ELF-1 (cell line): ENCODE data around the gene IRS1.

Experiments
- DNase-seq: peaks from one replicate; pipeline ENCODE4 v3.0.0-alpha.2; 2016; ENCODE audit warnings: low read depth, low spot score

IRS1 gene

DNA sequence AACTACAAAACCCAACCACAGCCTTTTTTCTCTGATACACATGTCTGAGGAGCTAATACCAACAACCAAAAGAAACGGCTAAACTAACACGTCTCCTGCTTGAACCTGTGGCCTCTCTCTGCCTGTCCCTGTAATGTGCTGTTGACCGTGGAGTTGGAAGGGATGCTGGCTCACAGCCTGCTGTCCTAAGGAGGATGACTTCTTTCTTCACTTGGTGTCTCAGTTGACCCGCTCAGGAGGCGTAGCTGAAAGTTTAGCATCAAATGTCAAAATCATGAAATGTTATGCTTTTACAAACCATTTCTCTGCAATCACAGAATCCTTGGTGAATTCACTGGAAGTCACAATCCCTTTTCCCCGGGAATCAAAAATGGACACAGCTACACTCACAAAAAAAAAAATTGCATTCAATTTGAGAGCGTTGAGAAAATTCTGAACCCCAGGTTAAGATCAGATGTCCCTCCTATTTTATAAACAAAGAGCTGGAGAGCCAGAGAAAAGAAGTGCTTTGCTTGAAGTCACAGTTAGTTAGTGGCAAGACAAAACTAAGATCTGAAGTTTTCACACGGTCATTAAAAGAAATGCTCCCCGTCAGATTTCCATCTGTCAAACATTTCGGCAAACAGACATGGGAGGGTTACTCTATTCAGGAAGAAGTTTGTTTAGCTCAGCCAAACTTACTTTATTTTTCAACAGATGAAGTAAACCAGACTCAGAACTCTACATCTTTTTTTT is 74.3 kb downstream of the IRS1 start:
- no peak for DNase-seq

DNA sequence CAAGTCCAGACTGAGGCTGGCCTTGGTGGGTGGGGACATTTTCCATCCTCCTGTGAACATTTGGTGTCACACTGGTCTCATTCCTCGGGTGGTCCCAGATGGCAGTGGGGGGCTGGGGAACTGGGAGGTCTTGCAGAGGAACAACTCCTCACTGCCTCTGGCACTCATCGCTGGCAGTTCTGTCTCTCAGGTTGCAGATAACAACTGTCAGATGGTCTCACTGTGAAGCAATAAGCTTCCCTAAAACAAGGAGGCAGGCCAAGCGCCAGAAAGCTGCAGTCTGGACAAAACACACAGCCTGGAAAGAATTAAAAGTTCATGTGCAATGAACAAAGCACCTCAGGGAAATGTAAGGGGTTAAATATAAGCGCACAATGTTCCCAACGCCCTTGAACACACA is 78.1 kb downstream of the IRS1 start:
- DNase-seq = peak; percentile 37

DNA sequence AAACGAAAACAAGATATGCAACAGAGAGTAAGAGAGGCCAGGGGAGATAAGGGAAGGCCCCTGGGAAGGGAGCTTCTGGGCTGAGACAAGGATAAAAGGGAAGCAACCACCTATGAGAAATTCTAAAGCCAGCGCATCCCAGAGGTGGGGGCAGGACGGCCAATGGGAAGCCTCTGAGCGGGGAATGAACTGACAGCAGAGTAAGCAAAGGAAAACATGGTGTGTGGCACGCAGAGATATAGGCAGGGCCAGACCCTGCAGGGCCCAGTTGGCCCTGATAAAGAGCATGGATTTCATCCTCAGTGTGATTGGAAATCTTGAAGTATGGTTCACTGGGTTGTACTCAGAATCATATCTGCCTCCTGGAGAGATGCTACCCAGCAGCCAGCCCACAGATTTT is 78.7 kb downstream of the IRS1 start:
- DNase-seq = peak; percentile 78

DNA sequence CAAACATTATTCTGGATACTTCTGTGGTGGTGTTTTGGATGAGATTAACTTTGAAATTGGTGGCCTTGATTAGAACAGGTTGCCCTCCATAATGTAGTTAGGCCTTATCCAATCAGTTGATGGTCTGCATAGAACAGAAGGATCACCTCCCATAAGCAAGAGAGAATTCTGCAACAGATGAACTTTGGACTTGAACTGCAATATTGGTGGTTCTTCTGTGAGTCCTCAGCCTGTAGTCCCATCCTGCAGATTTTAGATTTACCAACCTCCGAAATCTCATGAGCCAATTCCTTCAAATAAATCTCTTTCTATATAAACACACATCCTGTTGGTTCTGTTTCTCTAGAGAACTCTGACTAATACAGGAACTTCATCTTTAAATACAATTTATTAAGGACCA is 81.9 kb downstream of the IRS1 start:
- DNase-seq = no peak

DNA sequence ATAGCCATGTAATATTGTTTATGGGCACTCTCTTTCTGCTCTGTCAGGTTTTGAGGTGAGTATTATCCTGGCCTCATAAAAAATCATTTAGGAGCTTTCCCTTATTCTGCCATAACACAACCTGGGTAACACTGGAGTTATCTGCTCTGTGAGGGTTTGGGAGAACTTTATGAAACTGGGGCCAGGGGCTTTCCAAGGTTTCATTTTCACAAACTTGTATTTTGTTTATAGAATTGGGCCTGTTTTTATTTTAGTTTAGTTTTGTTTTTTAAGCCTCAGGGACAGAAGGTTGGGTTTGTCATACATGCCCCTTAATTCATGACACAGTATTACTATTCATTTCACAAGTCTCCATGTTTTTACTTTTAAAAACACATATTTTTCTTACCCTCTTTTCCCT is 83.5 kb downstream of the IRS1 start:
- DNase-seq = no peak

DNA sequence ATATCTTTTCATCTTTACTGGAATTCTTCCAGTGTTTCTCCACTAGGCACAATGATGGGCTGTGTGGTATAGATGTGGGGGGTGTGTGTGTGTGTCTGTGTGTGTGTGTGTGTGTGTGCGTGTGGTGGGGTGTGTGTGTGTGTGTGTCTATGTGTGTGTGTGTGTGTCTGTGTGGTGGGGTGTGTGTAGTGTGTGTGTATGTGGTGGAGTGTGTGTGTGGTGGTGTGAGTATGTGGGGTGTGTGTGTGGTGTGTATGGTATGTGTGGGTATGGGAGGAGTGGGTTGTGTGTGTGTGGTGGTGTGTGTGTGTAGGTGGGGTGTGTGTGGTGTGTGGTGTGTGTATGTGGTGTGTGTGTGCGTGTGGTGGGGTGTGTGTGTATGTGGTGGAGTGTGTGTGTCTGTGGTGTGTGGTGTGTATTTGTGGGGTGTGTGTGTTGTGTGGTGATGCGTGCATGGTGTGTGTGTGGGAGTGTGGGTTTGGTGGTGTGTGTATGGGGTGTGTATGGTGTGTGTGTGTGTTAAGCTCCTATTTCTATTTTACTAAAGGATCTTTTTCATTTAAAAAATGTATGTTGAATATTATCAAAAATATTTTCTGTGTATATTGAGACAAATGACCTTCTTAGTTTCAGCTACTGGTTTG is 84.2 kb downstream of the IRS1 start:
- no peak for DNase-seq

DNA sequence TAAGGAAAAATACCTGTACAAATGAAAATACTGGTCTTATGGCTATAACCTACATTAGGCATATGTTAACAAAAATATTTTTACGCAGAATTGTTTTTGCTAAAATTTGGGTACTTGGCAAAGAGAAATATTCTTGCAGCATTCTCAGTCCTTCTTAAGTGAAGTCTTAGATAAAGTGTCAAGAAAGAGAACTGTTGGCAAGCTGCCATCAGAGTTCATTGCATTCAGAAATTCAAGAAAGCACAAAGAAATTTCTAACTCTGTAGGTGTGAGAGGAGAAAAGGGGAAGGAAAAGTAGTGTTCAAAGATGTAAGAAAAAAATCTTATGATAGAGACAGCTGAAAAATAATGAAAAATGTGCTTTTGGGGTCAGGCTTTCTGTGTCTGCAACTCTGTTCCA is 86.7 kb downstream of the IRS1 start:
- DNase-seq = no peak

DNA sequence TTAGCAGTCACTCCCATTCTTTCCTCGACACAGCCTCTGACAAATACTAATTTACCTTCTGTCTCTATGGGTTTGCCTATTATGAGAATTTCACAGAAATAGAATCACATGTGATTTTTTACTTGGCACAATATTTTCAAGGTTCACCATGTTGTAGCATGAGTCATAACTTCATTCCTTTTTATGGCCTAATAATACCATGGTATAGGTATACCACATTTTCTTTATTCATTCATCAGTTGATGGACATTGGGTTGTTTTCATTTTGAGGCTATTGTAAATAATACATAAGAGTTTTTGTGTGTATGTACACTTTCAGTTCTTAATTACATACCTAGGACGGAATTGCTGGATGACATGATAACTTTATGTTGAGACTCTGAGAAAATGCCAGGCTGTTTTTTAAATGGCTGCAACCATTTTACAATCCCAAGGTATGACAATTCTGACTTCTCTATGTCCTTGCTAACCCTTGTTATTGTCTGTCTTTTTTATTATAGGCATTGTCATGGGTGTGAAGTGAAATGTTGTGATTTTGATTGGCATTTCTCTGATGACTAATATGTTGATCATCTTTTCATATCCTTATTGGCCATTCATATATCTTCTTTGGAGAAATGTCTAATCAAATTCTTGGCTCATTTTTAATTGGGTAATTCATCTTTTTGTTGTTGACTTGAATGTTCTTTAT is 87.9 kb downstream of the IRS1 start:
- no peak for DNase-seq

DNA sequence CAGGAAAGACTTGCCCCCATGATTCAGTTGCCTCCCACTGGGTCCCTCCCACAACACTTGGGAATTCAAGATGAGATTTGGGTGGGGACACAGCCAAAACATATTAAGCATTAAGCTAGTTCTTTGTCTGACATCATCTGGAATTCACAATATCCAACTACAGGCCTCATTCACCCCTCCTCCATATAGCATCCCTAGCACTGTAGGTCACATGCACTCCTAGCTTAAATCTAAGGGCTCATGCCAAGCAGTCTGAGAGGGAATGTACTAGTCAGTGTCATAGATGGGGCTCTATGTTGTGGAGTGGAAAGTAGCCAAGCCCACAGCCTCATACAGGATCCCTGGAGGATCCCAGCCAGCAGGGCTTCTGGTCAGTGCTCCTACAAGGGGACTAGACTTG is 92.1 kb downstream of the IRS1 start:
- DNase-seq = no peak

DNA sequence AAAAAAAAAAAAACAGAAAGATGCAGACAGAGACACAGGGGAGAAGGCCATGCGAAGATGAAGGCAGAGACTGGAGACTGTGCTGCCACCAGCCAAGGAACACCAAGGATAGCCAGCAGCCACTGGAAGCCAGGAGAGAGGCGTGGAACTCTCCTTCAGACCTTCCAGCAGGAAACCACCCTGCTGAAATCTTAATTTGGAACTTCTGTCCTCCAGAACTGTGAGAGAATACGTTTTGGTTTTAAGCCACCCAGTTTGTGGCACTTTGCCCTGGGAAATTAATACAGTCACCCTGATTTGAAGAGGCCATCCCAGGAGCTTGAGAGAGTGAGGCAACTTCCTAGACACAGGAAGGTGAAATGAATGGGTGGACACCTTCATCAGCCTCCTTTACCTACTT is 93.7 kb downstream of the IRS1 start:
- DNase-seq = no peak

DNA sequence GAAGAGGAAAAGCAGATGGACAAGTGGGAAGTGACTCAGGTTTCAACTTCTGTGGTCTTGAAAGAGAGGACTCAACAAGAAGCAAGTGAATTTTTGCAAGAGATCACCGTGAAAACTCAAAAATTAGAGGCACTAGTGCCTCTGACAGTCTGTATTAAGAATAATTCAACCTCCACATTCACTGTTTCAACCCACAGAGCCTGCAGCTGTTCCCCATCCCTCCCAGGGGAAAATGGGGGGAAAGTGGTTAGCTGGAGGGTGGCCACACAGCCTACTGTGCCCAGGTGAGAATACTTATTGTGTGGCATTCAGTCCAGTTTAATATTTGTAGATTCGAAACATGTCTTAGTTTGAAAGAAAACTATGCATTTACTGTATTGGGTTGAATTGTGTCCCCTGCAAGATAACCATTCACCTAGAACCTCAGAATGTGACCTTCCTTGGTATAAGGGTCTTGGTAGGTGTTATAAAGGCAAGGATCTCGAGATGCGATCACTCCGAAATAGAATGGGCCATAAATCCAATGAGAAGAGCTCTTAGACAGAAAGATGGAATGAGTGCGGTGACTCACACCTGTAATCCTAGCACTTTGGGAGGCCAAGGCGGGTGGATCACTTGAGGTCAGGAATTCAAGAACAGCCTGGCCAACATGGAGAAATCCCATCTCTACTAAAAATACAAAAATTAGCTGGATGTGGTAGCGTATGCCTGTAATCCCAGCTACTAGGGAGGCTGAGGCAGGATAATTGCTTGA is 94.3 kb downstream of the IRS1 start:
- DNase-seq = no peak

DNA sequence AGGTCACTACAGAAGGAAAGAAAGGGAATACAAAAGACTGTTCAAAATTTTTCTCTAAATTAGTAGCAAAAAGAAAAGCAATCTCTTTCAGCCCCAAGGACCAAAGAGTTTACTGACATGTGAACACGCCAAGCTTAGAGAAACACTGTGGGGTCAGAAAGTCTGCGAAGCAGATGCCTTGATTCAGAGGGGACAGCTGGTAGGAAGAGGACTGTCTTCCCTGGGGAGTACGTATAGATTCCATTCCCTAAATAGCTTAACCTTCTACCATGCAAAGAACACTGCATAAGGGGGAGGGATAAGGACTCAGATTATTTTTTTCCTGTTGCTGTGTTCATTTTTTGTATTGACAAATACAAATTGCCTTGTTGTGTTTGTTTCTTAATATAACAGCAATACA is 96.1 kb downstream of the IRS1 start:
- no peak for DNase-seq

DNA sequence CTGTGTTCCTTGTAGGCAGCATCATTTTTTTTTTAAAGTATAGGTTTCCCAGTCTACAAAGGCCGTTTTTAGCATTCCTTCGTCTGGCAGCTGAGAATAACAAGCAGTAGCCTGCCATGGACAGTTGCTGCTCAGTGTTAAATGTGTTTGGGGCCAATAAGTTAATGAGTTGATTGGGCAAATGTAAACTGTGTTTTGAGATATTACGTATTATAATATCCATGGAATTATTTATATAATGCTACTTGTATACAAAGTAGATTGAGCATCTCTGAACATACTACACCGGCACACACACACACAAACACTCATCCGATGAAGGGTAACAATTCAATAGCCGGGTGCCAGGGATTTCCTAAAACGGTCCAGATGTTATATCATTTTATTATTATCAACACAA is 97.2 kb downstream of the IRS1 start:
- DNase-seq = no peak

DNA sequence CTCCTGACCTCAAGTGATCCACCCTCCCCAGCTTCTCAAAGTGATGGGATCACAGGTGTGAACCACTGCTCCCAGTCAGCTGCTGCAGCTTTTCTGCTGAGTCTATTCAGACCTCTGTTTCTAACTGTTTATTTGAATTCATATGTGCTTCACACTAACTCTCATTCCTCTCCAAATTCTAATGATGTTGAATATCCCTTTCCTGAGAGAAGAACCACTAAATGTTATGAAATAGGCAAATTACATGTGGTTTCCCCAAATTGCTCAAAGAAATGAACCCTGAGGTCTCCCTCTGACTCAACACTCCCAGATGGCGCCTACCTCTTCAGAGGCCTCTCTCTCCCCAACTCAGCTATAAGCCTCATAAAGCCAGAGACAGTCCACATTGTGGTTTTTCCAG is 98.6 kb downstream of the IRS1 start:
- DNase-seq = no peak

DNA sequence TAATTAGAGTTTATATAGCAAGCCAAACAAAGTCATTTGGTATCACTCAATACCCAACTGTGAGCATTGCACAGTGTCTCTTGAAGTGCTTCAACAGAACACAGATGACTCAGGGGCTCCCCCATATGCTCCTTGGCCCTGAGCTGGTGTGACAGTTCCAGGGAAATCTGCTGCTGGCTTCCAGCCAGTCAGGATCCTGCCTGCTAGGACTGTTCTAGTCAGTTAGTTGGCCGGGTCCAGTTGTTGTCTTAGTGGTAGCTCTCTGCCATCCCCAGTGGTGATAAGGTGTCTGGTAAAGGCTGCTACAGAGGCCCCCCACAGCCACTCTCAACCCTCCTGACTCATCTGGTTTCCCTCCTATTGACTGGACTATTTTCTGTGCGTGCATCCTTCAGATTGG is 100.3 kb downstream of the IRS1 start:
- DNase-seq = no peak

DNA sequence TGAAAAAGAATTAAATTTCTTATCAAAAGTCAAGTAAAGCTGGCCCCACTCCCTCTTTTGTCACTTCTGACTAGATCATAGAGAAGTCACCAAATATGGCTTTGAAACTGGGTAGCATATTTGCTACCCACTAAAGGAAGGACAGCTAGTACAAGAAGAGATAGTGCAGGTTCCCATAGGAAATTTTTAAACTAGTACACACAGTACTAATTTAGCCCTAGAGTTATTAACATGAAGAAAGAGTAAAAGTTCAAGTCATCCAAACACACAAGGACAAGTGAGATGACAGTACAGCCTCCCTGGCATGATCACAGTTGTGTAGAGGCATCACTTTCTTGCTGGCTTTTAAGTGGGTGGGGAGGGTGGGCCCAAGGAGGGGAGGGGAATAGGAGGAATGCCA is 100.9 kb downstream of the IRS1 start:
- no peak for DNase-seq

DNA sequence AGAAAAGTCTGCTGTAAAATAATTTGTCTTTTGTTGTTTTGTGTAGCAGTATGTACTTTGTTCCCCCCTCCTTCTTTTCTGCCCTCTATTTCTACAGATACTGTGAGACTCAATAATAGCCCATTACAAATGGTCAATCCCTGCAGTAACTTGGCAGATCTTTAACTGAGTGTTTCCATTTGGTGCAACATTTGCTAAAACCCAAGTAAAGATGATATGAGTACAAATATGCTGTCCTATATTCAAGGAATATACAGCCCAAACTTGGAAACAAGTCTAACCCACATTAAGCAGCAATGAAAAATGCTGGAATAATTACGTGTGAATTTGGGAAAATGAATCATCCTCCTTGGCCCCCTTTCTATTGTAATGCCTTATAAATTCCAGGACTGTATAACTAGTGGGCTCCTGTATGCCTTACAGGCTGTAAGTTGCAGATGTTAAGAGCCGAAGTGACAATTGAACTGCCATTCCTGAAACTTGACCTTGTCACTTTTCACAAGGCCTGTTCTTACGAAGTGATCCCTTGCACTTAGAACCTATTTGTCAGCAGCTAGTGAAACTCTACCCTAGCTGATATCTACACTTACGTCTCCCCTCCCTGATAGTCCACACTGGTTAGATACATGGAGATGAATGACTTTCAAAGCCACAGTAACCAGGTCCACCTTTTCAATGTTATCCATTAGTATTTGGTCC is 104.9 kb downstream of the IRS1 start:
- no peak for DNase-seq

DNA sequence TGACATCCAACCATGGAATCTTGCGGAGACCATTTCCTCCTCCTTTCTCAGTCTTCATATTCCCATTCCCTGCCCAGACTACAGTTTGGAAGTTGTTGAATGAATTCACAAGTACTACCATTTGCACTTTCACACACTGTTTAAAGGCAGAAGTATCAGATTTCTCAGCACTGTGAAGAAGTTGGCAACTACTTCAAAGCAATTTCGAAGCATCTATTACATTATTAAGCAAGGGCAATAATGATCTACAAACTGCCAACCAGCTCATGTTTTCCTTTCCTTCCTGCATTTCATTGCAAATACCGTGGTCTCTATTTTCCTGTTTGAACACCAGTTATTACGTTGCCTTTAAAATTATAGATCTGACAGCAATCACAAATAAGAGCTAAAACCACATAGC is 105.5 kb downstream of the IRS1 start:
- DNase-seq = no peak

DNA sequence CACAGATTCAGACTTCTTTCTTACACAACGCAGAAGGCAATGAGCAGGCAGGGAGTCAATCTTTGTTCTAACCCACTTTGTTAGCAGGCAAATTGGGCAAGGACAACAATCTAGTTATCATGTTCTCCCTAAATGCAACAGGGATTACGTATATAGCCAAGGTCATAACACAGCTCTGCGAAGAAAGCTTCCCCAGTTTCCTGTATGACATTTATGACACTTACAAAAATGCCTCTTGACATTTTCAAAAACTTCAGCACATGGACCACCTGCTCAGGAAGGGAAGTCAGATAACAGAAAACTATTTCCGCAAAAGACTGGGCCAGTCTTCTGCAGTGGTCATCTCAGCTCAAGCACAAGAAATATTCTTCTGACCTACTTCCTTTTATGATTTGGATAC is 106.1 kb downstream of the IRS1 start:
- DNase-seq = no peak

DNA sequence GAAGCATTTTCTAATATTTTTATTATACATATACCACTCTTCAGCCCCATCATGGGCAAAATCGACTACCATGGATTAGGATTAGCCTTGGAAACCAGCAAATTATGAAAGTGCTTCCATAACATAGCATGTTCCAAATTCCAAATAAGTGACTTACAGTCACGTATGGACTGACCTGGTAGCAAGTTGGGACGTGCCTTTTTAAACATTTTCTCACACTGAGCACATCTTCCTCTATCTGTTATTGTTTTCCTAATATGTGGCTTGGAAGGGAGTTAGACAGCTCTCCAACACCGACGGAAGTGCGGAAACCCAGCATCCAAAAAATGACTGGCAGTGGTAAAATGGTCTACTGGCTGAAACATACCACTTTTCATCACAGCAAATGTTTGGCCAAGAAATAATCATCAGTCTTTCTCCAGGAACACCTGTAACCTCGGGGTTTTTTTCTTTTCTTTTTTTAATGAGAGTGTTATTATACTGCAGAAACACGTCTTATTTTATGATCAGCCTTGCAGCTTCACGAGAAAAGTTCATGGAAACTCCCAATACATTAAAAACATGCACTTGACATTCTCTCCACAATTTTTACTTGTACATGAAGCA is 107.0 kb downstream of the IRS1 start:
- no peak for DNase-seq

DNA sequence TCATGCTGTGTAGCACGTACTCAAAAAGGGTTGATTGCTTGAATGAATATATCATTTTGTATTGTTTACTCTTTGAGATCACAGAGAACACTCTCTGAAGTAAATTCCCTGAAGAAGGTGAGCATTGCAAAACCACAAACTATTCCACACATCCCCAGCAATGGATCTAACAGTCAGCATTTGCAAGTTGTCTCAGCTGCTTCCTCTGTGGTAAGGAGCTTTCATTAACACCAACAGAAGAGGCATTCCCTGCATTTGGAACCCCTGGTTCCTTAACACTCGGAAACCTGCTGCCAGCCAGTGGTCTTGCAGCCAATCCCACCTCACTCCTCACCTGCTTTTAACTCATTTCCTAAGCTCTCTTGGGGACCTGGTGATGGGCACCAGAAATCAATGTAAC is 108.4 kb downstream of the IRS1 start:
- no peak for DNase-seq
